Pancreas (tissue), 10 donors: Measurements from ENCODE around the gene NELFB. TPM values are rescaled to one million over a fixed set of nuclear protein-coding genes. Genes with fewer than 3 reads are reported as not detected.

Experiments used
- ATAC-seq, 4 donors: fragments of 200-7000 bp; cut with Tn5 transposase; one replicate each; pipeline versions ENCODE4 v1.8.0 to v1.9.1; 2020; ENCODE audit warnings: mild to moderate bottlenecking in 4 of 4, moderate library complexity in 4 of 4
- DNase-seq, 6 donors: peaks; one replicate each; pipeline ENCODE4 v3.0.0-alpha.2; 2020
- FAIRE-seq: peaks from 2 replicates; lab custom pipeline; 2012; peaks lifted over from hg19 to GRCh38; lab: Jason Lieb, UNC
- H3K27ac ChIP-seq, 4 donors: fragments of 200-600 bp; sonication (generic); 1 replicate in 3 of 4; 2 replicates in 1 of 4; pipeline versions ENCODE4 v1.5.0 to v1.8.0; 2020
- H3K27me3 ChIP-seq, 4 donors: fragments of 200-600 bp; one replicate each; pipeline ENCODE4 v1.8.0; 2021
- H3K36me3 ChIP-seq, 3 donors: fragments of 200-600 bp; sonication (generic) in 1 of 3; one replicate each; pipeline versions ENCODE4 v1.5.0 to v1.8.0; 2020 to 2021
- H3K4me1 ChIP-seq, 3 donors: fragments of 200-600 bp; one replicate each; pipeline ENCODE4 v1.8.0; 2021
- H3K4me3 ChIP-seq, 4 donors: fragments of 200-600 bp; sonication (generic) in 2 of 4; one replicate each; pipeline versions ENCODE4 v1.5.0 to v1.8.0; 2020 to 2021
- H3K9me3 ChIP-seq, 4 donors: fragments of 200-600 bp; one replicate each; pipeline ENCODE4 v1.8.0; 2021
- CTCF ChIP-seq, 4 donors: fragments of 200-600 bp; sonication (generic) in 3 of 4; IDR thresholded peaks; one replicate each; pipeline versions ENCODE4 v1.5.0 to v1.8.0; 2021; ENCODE audit warnings: antibody characterized with exemption in 4 of 4
- WGBS, 2 donors: extraction: QIAGEN DNeasy Blood & Tissue Kit; methylation state at CpG; one replicate each; pipeline ENCODE4 v1.1.7; 2013; 5-methylcytosine and 5-hydroxymethylcytosine counted together
- intact Hi-C, 3 donors: fragments of 100-400 bp; cut with DNase I; formaldehyde crosslinking; loops; one replicate each; pipeline versions ENCODE4 v1.11.1 to v1.14.2; 2022
- polyA plus RNA-seq, 2 donors: library from polyadenylated mRNA; stranded (reverse); fragments of 200-250 nt; gene quantifications; one replicate each; pipeline ENCODE4 v1.2.3, GENCODE V29; 2013
- total RNA-seq, 6 donors: library from RNA; stranded (reverse); fragmentation: NEBNext Ultra II Directional in 4 of 6; extraction: Animal tissue kit (Norgen Biotek cat#: 25700) in 4 of 6; gene quantifications; one replicate each; pipeline versions ENCODE4 v1.2.1 to v1.2.4, GENCODE V29; 2021 to 2023
- donor health status: healthy with polysubstance abuse.
- donor health status: DM: no; HTN: no; CAD: no; lungs with moderate emphysema.
- donor health status: DM: no; HTN: no; CAD: no.
- donor health status: control.
- donor health status: control.
- donor health status: Bipolar disorder and iron deficiency.
- donor health status: DM: yes; HTN: yes; CAD: no.
- donor health status: DM: no; HTN: no; CAD: no.
- donor health status: DM: no; HTN: no; CAD: no.
- donor health status: DM: yes; HTN: yes; CAD: no.

NELFB gene
- total and polyA plus RNA-seq, 8 donors: 22.3 to 34.2 (median 29.5) TPM

- no peak for FAIRE-seq
- ATAC-seq: peak in 1 of 4 donors; percentile 14
- peak in 1 of 6 donors; percentile 21 for DNase-seq
- no peak for TF ChIP-seq CTCF (IDR thresholded peaks at IDR 0.05)
- peak overlapping the region; percentile 18 to 74 (median 54) for H3K27ac ChIP-seq
- WGBS, 2 donors: 64 to 66% methylated on average over 19 of the region's 19 CpGs
- H3K4me3 ChIP-seq: no peak overlapping the region
- no peaks in the 10 kb centered on the region for H3K27me3 ChIP-seq
- peaks cover 15 to 16% (median 16%) of the 10 kb centered on the region in 3 donors for H3K4me1 ChIP-seq
- H3K9me3 ChIP-seq: no peaks in the 10 kb centered on the region
- peaks cover 11 to 13% (median 11%) of the 10 kb centered on the region in 3 donors for H3K36me3 ChIP-seq
- intact Hi-C loops: no loop called here
Observed at GRCh38 chr9:137268538-137269201, 13.5 kb downstream of the NELFB start.

- peak overlapping the region; percentile 18 to 74 (median 54) for H3K27ac ChIP-seq
- TF ChIP-seq CTCF (IDR thresholded peaks at IDR 0.05): no peak
- peaks cover 15 to 18% (median 16%) of the 10 kb centered on the region in 3 donors for H3K4me1 ChIP-seq
- FAIRE-seq (no peak), DNase-seq (peak in 5 of 6 donors; percentile 58 to 72 (median 63)), ATAC-seq (peak; percentile 82 to 89 (median 88))
- no peaks in the 10 kb centered on the region for H3K27me3 ChIP-seq
- intact Hi-C loops: no loop called here
- WGBS, 2 donors: 12 to 18% methylated on average over 17 of the region's 17 CpGs
- peaks cover 11 to 12% (median 11%) of the 10 kb centered on the region in 3 donors for H3K36me3 ChIP-seq
- H3K9me3 ChIP-seq: no peaks in the 10 kb centered on the region
- H3K4me3 ChIP-seq: no peak overlapping the region
Observed at GRCh38 chr9:137269231-137269772, 14.2 kb downstream of the NELFB start.

GRCh38 chr9:137270929-137271695, 16.0 kb downstream of the NELFB start:
- peaks cover 15 to 19% (median 17%) of the 10 kb centered on the region in 3 donors for H3K4me1 ChIP-seq
- no peak overlapping the region for H3K4me3 ChIP-seq
- H3K36me3 ChIP-seq: peaks cover 7 to 11% (median 11%) of the 10 kb centered on the region in 3 donors
- FAIRE-seq: no peak
- H3K27ac ChIP-seq: no peak overlapping the region
- no peaks in the 10 kb centered on the region for H3K27me3 ChIP-seq
- TF ChIP-seq CTCF (IDR thresholded peaks at IDR 0.05): no peak
- 89 to 93% methylated on average over 32 of the region's 32 CpGs for WGBS, 2 donors
- no peaks in the 10 kb centered on the region for H3K9me3 ChIP-seq
- no peak for ATAC-seq
- intact Hi-C loops: loop anchor here in 1 of 3 donors (10.0 kb wide), 1 partner anchor 254 kb away; no protein-coding TSS in a partner anchor
- peak in 2 of 6 donors; percentile 20 to 21 for DNase-seq

- ATAC-seq: no peak
- no peak overlapping the region for H3K4me3 ChIP-seq
Observed at GRCh38 chr9:137271696-137272076, 16.6 kb downstream of the NELFB start.

More at GRCh38 chr9:137271696-137272076, 16.6 kb downstream of the NELFB start:
- intact Hi-C loops: loop anchor here in 1 of 3 donors (10.0 kb wide), 1 partner anchor 253 kb away; no protein-coding TSS in a partner anchor
- FAIRE-seq (no peak), DNase-seq (no peak)
- H3K9me3 ChIP-seq: no peaks in the 10 kb centered on the region
- 55 to 62% methylated on average over 3 of the region's 3 CpGs for WGBS, 2 donors
- peaks cover 15 to 23% (median 23%) of the 10 kb centered on the region in 3 donors for H3K4me1 ChIP-seq
- no peak overlapping the region for H3K27ac ChIP-seq
- H3K27me3 ChIP-seq: no peaks in the 10 kb centered on the region
- no peak for TF ChIP-seq CTCF (IDR thresholded peaks at IDR 0.05)
- peaks cover 7 to 11% (median 11%) of the 10 kb centered on the region in 3 donors for H3K36me3 ChIP-seq
